DMS53 (cell line): ENCODE results near the gene JAKMIP2.
"Not testable (repeated sequence)": the region's sequence is repeated elsewhere in the genome, so short reads cannot be mapped to it uniquely, and the experiment has no call there.

Source experiments
- DNase-seq: peaks from one replicate; lab custom pipeline; 2025; lab: John Stamatoyannopoulos, UW

Gene JAKMIP2

GRCh38 chr5:147782110-147783028, at the start of gene JAKMIP2:
TSS of gene JAKMIP2 (minus strand) at chr5:147782728. CDS start at chr5:147671806, 110,922 bp downstream.
- peak; percentile 95 for DNase-seq

GRCh38 chr5:147831465-147831864, 48.9 kb upstream of the JAKMIP2 start, which contains the start of gene SPINK1:
TSS of gene SPINK1 (minus strand) at chr5:147831671. CDS start at chr5:147831577, 94 bp downstream.
- DNase-seq = peak; percentile 88

- peak; percentile 17 for DNase-seq
Observed at GRCh38 chr5:147830035-147830434, 47.5 kb upstream of the JAKMIP2 start.

- DNase-seq = not testable (repeated sequence)
Observed at GRCh38 chr5:147827017-147827416, 44.5 kb upstream of the JAKMIP2 start.

GRCh38 chr5:147826361-147826760, 43.8 kb upstream of the JAKMIP2 start:
- DNase-seq = peak; percentile 10

- peak; percentile 86 for DNase-seq
Observed at GRCh38 chr5:147822686-147823491, 40.4 kb upstream of the JAKMIP2 start.

GRCh38 chr5:147822222-147822621, 39.7 kb upstream of the JAKMIP2 start:
- DNase-seq = not testable (repeated sequence)

- no peak for DNase-seq
Observed at GRCh38 chr5:147821766-147822165, 39.2 kb upstream of the JAKMIP2 start.

- DNase-seq = no peak
Observed at GRCh38 chr5:147819261-147819770, 36.8 kb upstream of the JAKMIP2 start.

GRCh38 chr5:147818290-147818689, 35.8 kb upstream of the JAKMIP2 start:
- no peak for DNase-seq

GRCh38 chr5:147813696-147814095, 31.2 kb upstream of the JAKMIP2 start:
- DNase-seq = no peak

GRCh38 chr5:147809830-147810666, 27.5 kb upstream of the JAKMIP2 start:
- DNase-seq = peak; percentile 53

GRCh38 chr5:147805030-147805454, 22.5 kb upstream of the JAKMIP2 start:
- DNase-seq = no peak

GRCh38 chr5:147804334-147804733, 21.8 kb upstream of the JAKMIP2 start:
- DNase-seq = peak; percentile 38

- DNase-seq = no peak
Observed at GRCh38 chr5:147803926-147804325, 21.4 kb upstream of the JAKMIP2 start.

- DNase-seq = not testable (repeated sequence)
Observed at GRCh38 chr5:147803161-147803560, 20.6 kb upstream of the JAKMIP2 start.

GRCh38 chr5:147801461-147801860, 18.9 kb upstream of the JAKMIP2 start:
- no peak for DNase-seq

- DNase-seq = no peak
Observed at GRCh38 chr5:147800491-147800890, 18.0 kb upstream of the JAKMIP2 start.

GRCh38 chr5:147796556-147797308, 14.2 kb upstream of the JAKMIP2 start:
- DNase-seq = peak; percentile 56

GRCh38 chr5:147791181-147791580, 8.7 kb upstream of the JAKMIP2 start:
- no peak for DNase-seq

- DNase-seq = no peak
Observed at GRCh38 chr5:147789820-147790219, 7.3 kb upstream of the JAKMIP2 start.
